HepG2 (cell line): Measurements from ENCODE around the gene C5orf24. TPM values are rescaled to one million over a fixed set of nuclear protein-coding genes. Genes with fewer than 3 reads are reported as not detected.

Experiments
- ATAC-seq: fragments of 200-7000 bp; cut with Tn5 transposase; 3 replicates; pipeline ENCODE4 v1.9.1; 2020; ENCODE audit warnings: mild to moderate bottlenecking, moderate library complexity
- BruUV-seq: library from RNA; stranded (reverse); fragments of 400-500 nt; replicated peaks from 2 replicates; lab custom pipeline; 2021; lab: Mats Ljungman, UMichigan
- CTCF ChIA-PET: fragments of 300-600 bp; formaldehyde crosslinking; extraction: SDS; loops from one replicate; lab custom pipeline; 2021; ENCODE audit warnings: low total read pairs, inconsistent platforms, low intra/inter-chr PET ratio; lab: Yijun Ruan, JAX
- POLR2A ChIA-PET: fragments of 350-600 bp; sonication (Branson Sonifier 250); formaldehyde crosslinking; loops from one replicate; lab custom pipeline; 2020; ENCODE audit warnings: antibody characterized with exemption, inconsistent platforms; lab: Yijun Ruan, JAX
- DNase-seq: peaks from one replicate; pipeline ENCODE4 v3.0.0-alpha.2; 2015; ENCODE audit warnings: low spot score
- FAIRE-seq: peaks from 3 replicates; lab custom pipeline; 2011; peaks lifted over from hg19 to GRCh38; lab: Jason Lieb, UNC
- H2AFZ ChIP-seq: one replicate; pipeline ENCODE4 v1.6.1; 2011; ENCODE audit warnings: low read length, inconsistent platforms
- H3K27ac ChIP-seq: fragments of 300-600 bp; 3 replicates; pipeline ENCODE4 v1.8.0; 2011; ENCODE audit warnings: mixed run types, mild to moderate bottlenecking, mixed read lengths, low read length, inconsistent platforms; ENCODE audit not compliant: insufficient read depth; ENCODE audit errors: extremely low read length
- H3K27me3 ChIP-seq, 2 experiments: fragments of 200-600 bp in 1 of 2; 2 replicates in 1 of 2; 3 replicates in 1 of 2; pipeline versions ENCODE4 v1.6.0 to v1.8.0; 2011; ENCODE audit warnings: low read length in 2 of 2, mild to moderate bottlenecking in 2 of 2, moderate library complexity in 2 of 2, inconsistent platforms in 1 of 2; ENCODE audit not compliant: insufficient read depth in 2 of 2, control insufficient read depth in 1 of 2
- H3K36me3 ChIP-seq, 2 experiments: fragments of 200-600 bp in 1 of 2; replicated peaks in 1 of 2; 2 replicates in 1 of 2; 3 replicates in 1 of 2; pipeline versions ENCODE4 v1.5.1 to v1.8.0; 2011; ENCODE audit warnings: low read length in 2 of 2, inconsistent platforms in 1 of 2; ENCODE audit not compliant: insufficient read depth in 2 of 2, control insufficient read depth in 1 of 2
- H3K4me1 ChIP-seq: 2 replicates; pipeline ENCODE4 v1.5.1; 2012; ENCODE audit warnings: low read length, inconsistent platforms; ENCODE audit not compliant: insufficient read depth
- H3K4me2 ChIP-seq: 2 replicates; pipeline ENCODE4 v1.6.0; 2011; ENCODE audit warnings: low read depth, low read length, inconsistent platforms
- H3K4me3 ChIP-seq, 3 experiments: fragments of 200-600 bp in 1 of 3; sonication (generic), shearing (Covaris generic) in 1 of 3; replicated peaks in 1 of 3; 2 replicates each; pipeline ENCODE4 v1.5.1; 2011 to 2016; ENCODE audit warnings: low read length in 3 of 3, inconsistent platforms in 2 of 3, low read depth in 2 of 3, mild to moderate bottlenecking in 2 of 3, control low read depth in 1 of 3, mixed read lengths in 1 of 3; ENCODE audit not compliant: insufficient read depth in 1 of 3
- H3K79me2 ChIP-seq: one replicate; pipeline ENCODE4 v1.6.1; 2011; ENCODE audit warnings: low read length, inconsistent platforms; ENCODE audit not compliant: insufficient read depth
- H3K9ac ChIP-seq: 2 replicates; pipeline ENCODE4 v1.6.0; 2011; ENCODE audit warnings: mild to moderate bottlenecking, low read depth, low read length, inconsistent platforms; ENCODE audit not compliant: insufficient read depth
- H3K9me3 ChIP-seq: 2 replicates; pipeline ENCODE4 v1.5.1; 2012; ENCODE audit warnings: mild to moderate bottlenecking, low read length
- H4K20me1 ChIP-seq: 2 replicates; pipeline ENCODE4 v1.6.0; 2011; ENCODE audit warnings: inconsistent platforms, mild to moderate bottlenecking, low read length, moderate library complexity; ENCODE audit not compliant: insufficient read depth
- ASH2L ChIP-seq: fragments of 300-600, 200-600 bp; sonication (generic); IDR thresholded peaks from 2 replicates; pipeline ENCODE4 v1.7.0; 2017; ENCODE audit warnings: low read depth, mild to moderate bottlenecking, moderate library complexity, mixed read lengths, low read length; ENCODE audit not compliant: insufficient read length
- BCL6 ChIP-seq: IDR thresholded peaks from 2 replicates; pipeline ENCODE4 v1.6.1; 2016; ENCODE audit warnings: missing genetic modification reagents, missing compliant biosample characterization
- CBX1 ChIP-seq: IDR thresholded peaks from one replicate; pipeline ENCODE4 v1.6.1; 2016; ENCODE audit warnings: antibody characterized with exemption, low read depth
- ETS1 ChIP-seq: sonication (generic); formaldehyde crosslinking; IDR thresholded peaks from 2 replicates; pipeline ENCODE4 v1.4.0; 2020; ENCODE audit warnings: missing genetic modification reagents
- JDP2 ChIP-seq: sonication (generic); formaldehyde crosslinking; IDR thresholded peaks from 2 replicates; pipeline ENCODE4 v1.8.1; 2022; ENCODE audit warnings: missing genetic modification reagents, borderline replicate concordance
- PRPF4 ChIP-seq: fragments of 200-400 bp; formaldehyde crosslinking; IDR thresholded peaks from 2 replicates; pipeline ENCODE4 v1.6.1; 2016; ENCODE audit warnings: low read length, low read depth; ENCODE audit not compliant: poor library complexity, severe bottlenecking
- SALL1 ChIP-seq: sonication (generic); formaldehyde crosslinking; IDR thresholded peaks from 2 replicates; pipeline ENCODE4 v1.8.0; 2022; ENCODE audit warnings: mild to moderate bottlenecking, missing genetic modification reagents
- SKIL ChIP-seq: sonication (generic); formaldehyde crosslinking; IDR thresholded peaks from 2 replicates; pipeline ENCODE4 v1.8.0; 2022; ENCODE audit warnings: missing genetic modification reagents, mild to moderate bottlenecking, moderate library complexity, borderline replicate concordance
- SP2 ChIP-seq: sonication (generic); formaldehyde crosslinking; IDR thresholded peaks from 2 replicates; pipeline ENCODE4 v1.5.1; 2020; ENCODE audit warnings: mild to moderate bottlenecking, missing genetic modification reagents
- TARDBP ChIP-seq: sonication (generic); formaldehyde crosslinking; IDR thresholded peaks from 2 replicates; pipeline ENCODE4 v1.8.0; 2022; ENCODE audit warnings: mild to moderate bottlenecking, missing genetic modification reagents
- TMF1 ChIP-seq: sonication (generic); formaldehyde crosslinking; IDR thresholded peaks from 2 replicates; pipeline ENCODE4 v1.8.1; 2022; ENCODE audit warnings: low read depth, missing genetic modification reagents
- ZFP62 ChIP-seq: sonication (generic); formaldehyde crosslinking; IDR thresholded peaks from 2 replicates; pipeline ENCODE4 v1.4.0; 2020; ENCODE audit warnings: missing genetic modification reagents
- ZNF430 ChIP-seq: sonication (generic); formaldehyde crosslinking; IDR thresholded peaks from 2 replicates; pipeline ENCODE4 v1.9.0; 2021; ENCODE audit warnings: mild to moderate bottlenecking, missing genetic modification reagents
- ZNF512 ChIP-seq: sonication (generic); formaldehyde crosslinking; IDR thresholded peaks from 2 replicates; pipeline ENCODE4 v1.4.0; 2020; ENCODE audit warnings: mild to moderate bottlenecking, missing genetic modification reagents
- ZNF549 ChIP-seq: sonication (generic); formaldehyde crosslinking; IDR thresholded peaks from 2 replicates; pipeline ENCODE4 v1.5.0; 2020; ENCODE audit warnings: missing genetic modification reagents
- ZNF777 ChIP-seq: sonication (generic); formaldehyde crosslinking; IDR thresholded peaks from 2 replicates; pipeline ENCODE4 v1.4.0; 2020; ENCODE audit warnings: missing genetic modification reagents
- WGBS: methylation state at CpG from one replicate; pipeline ENCODE4 v1.1.6; 2017; ENCODE audit warnings: low lambda C conversion rate; 5-methylcytosine and 5-hydroxymethylcytosine counted together
- in situ Hi-C: cut with HindIII; loops from 2 replicates; pipeline ENCODE4 v1.10.0; 2017; ENCODE audit warnings: low pct_unique_long_range_greater_than_20kb; ENCODE audit not compliant: extremely low pct_ligation_motif_present
- intact Hi-C: fragments of 100-400 bp; cut with micrococcal nuclease; formaldehyde crosslinking; loops from one replicate; pipeline ENCODE4 v1.10.0; 2022; ENCODE audit not compliant: unreplicated experiment
- polyA plus RNA-seq, 8 experiments: library from polyadenylated mRNA; depleted of rRNA in 3 of 8; stranded (reverse) in 7 of 8; unstranded in 1 of 8; fragments of >200 nt; fragmentation: Illumina TruSeq in 4 of 8; extraction: Trizol in 4 of 8; gene quantifications; 2 replicates each; pipeline versions ENCODE4 v1.2.1 to v1.2.3, GENCODE V29; 2011 to 2016; ENCODE audit warnings: low read depth in 4 of 8, missing spikeins in 1 of 8, mixed read lengths in 1 of 8; ENCODE audit not compliant: insufficient read depth in 1 of 8
- total RNA-seq, 5 experiments: library from RNA; depleted of rRNA; stranded (reverse); fragments of >200 nt; fragmentation: Illumina TruSeq; extraction: Trizol; gene quantifications; 2 replicates each; pipeline ENCODE4 v1.2.3, GENCODE V29; 2016; ENCODE audit warnings: low read depth in 1 of 5
- TF ChIP-seq, protein P1 (sequence below): sonication (generic); formaldehyde crosslinking; IDR thresholded peaks from 2 replicates; pipeline ENCODE4 v1.4.0; 2020; ENCODE audit warnings: missing genetic modification reagents
- TF ChIP-seq, protein P2 (sequence below): sonication (generic); formaldehyde crosslinking; IDR thresholded peaks from 2 replicates; pipeline ENCODE4 v1.8.0; 2023; ENCODE audit warnings: mild to moderate bottlenecking, missing genetic modification reagents

C5orf24 gene
- total and polyA plus RNA-seq, 2 of the 13 experiments (the other 11 are each of a cell fraction or from before 2014, with no cell fraction given): 34.6 to 41.5 TPM

DNA sequence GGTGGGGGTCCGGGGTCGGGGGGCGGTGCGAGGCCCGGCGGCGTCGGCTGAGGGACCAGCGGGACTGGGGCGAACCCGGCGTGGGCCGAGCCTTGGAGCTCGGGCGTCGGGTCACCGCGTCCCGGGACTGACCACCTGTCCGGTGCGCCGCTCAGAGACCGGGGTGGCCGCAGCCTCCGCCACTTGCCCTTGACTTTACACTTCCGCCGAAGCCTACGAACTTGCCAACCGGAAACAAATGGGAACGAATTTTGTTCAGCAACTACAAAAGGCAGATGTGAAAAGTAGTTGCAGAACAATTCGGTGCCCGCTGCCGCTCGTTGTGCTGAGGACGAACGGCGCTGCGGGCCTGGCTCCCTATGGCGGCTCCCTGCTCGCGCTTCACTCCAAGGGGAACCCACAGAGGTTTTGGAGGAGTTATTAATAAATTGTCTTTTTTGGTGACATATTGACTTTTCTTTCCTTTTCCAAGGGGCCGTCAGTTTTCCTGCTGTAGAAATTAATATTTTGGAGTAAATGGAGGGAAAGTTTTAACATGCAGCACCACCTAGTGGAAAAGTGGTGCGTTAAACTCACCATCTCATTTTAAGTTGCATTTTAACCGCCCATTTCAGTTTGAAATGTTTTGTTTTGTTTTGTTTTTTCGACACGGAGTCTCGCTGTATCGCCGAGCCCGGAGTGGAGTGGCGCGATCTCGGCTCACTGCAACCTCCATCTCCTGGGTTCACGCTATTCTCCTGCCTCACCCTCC lies 59.7 kb downstream of the C5orf24 start:
- ATAC-seq (peak; percentile 14), DNase-seq (peak; percentile 65), FAIRE-seq (peak; percentile 79)
- CTCF ChIA-PET: no interaction called here
- H3K27ac ChIP-seq: peak overlapping the region; percentile 99
- H3K4me2 ChIP-seq: peak overlapping the region; percentile 94
- H3K9me3 ChIP-seq: no peaks in the 10 kb centered on the region
- no peak overlapping the region for H2AFZ ChIP-seq
- peak overlapping the region; percentile 97 for H3K9ac ChIP-seq
- no peaks in the 10 kb centered on the region for H3K27me3 ChIP-seq
- under 1% methylated on average over 25 of the region's 54 CpGs for WGBS
- peaks cover 4% of the 10 kb centered on the region for H3K79me2 ChIP-seq
- H3K36me3 ChIP-seq: peaks cover 0 to 10% of the 10 kb centered on the region in 2 experiments; a peak in 1 of 5 replicates
- TSS peak; percentile 74 for BruUV-seq
- in situ Hi-C loops (no loop called here), intact Hi-C loops (loop anchor here (2.0 kb wide), 3 partner anchors 31 to 167 kb away; partner anchors contain the start of genes C5orf24, CAMLG and TXNDC15)
- POLR2A ChIA-PET: interaction anchor here (0.5 to 2.2 kb wide), 17 partner anchors 8 to 318 kb away, joined by 3 to 19 read pairs (median 4); partner anchors contain the start of genes C5orf24, CAMLG, DDX46 and TXNDC15
- no peaks in the 10 kb centered on the region for H4K20me1 ChIP-seq
- H3K4me3 ChIP-seq: peak overlapping the region; percentile 85 to 95 (median 87)
- H3K4me1 ChIP-seq: peaks cover 13% of the 10 kb centered on the region; the same call in 1 of the 2 replicates
- no peak; the same call in 1 of the 2 replicates for TF ChIP-seq ZNF430
- TF ChIP-seq TARDBP (CRISPR knock-in tag): no peak
- no peak for TF ChIP-seq SP2 (CRISPR knock-in tag)
- peak; percentile 58; the same call in 1 of the 2 replicates for TF ChIP-seq ETS1 (CRISPR knock-in tag)
- TF ChIP-seq PRPF4: no peak
- TF ChIP-seq, protein P1, sequence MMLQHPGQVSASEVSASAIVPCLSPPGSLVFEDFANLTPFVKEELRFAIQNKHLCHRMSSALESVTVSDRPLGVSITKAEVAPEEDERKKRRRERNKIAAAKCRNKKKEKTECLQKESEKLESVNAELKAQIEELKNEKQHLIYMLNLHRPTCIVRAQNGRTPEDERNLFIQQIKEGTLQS (CRISPR knock-in tag): peak; percentile 7; the same call in 1 of the 2 replicates
- no peak; the same call in none of the 2 replicates for TF ChIP-seq TMF1 (CRISPR knock-in tag)
- no peak for TF ChIP-seq CBX1
- no peak for TF ChIP-seq ZNF549 (CRISPR knock-in tag)
- peak; percentile 57 for TF ChIP-seq ZNF777 (CRISPR knock-in tag)
- no peak for TF ChIP-seq JDP2 (CRISPR knock-in tag)
- no peak for TF ChIP-seq SKIL (CRISPR knock-in tag)
- TF ChIP-seq ZFP62 (CRISPR knock-in tag): no peak
- TF ChIP-seq, protein P2, sequence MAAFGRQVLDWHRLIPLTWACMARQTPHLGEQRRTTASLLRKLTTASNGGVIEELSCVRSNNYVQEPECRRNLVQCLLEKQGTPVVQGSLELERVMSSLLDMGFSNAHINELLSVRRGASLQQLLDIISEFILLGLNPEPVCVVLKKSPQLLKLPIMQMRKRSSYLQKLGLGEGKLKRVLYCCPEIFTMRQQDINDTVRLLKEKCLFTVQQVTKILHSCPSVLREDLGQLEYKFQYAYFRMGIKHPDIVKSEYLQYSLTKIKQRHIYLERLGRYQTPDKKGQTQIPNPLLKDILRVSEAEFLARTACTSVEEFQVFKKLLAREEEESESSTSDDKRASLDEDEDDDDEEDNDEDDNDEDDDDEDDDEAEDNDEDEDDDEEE (CRISPR knock-in tag): no peak
- TF ChIP-seq ASH2L: no peak
- no peak for TF ChIP-seq ZNF512 (CRISPR knock-in tag)
- TF ChIP-seq SALL1 (CRISPR knock-in tag): no peak
- TF ChIP-seq BCL6 (CRISPR knock-in tag): no peak
